Cardiac fibroblast (primary cell): ENCODE data around the gene P2RX5.

Experiments used
- DNase-seq, 2 donors: peaks; one replicate each; pipeline versions ENCODE4 v3.0.0 to v3.0.0-alpha.2; 2010; ENCODE audit warnings: low read depth in 2 of 2
- H3K4me3 ChIP-seq, 2 donors: replicated peaks in 1 of 2; 1 replicate in 1 of 2; 2 replicates in 1 of 2; pipeline ENCODE4 v1.5.1; 2011; ENCODE audit warnings: low read depth in 2 of 2, low read length in 2 of 2, mild to moderate bottlenecking in 2 of 2, moderate library complexity in 1 of 2
- TF ChIP-seq, protein P1 (sequence below): IDR thresholded peaks from one replicate; pipeline ENCODE4 v1.5.1; 2011; ENCODE audit warnings: low read depth, mild to moderate bottlenecking, low read length, inconsistent platforms

P2RX5 gene

GRCh38 chr17:3697103-3697476 lies 1.1 kb upstream of the P2RX5 start:
- TF ChIP-seq, protein P1, sequence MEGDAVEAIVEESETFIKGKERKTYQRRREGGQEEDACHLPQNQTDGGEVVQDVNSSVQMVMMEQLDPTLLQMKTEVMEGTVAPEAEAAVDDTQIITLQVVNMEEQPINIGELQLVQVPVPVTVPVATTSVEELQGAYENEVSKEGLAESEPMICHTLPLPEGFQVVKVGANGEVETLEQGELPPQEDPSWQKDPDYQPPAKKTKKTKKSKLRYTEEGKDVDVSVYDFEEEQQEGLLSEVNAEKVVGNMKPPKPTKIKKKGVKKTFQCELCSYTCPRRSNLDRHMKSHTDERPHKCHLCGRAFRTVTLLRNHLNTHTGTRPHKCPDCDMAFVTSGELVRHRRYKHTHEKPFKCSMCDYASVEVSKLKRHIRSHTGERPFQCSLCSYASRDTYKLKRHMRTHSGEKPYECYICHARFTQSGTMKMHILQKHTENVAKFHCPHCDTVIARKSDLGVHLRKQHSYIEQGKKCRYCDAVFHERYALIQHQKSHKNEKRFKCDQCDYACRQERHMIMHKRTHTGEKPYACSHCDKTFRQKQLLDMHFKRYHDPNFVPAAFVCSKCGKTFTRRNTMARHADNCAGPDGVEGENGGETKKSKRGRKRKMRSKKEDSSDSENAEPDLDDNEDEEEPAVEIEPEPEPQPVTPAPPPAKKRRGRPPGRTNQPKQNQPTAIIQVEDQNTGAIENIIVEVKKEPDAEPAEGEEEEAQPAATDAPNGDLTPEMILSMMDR: no peak
- no peak for DNase-seq
- H3K4me3 ChIP-seq: no peak overlapping the region

- TF ChIP-seq, protein P1: no peak
- H3K4me3 ChIP-seq: peak overlapping the region; percentile 58
- DNase-seq: peak in 1 of 2 donors; percentile 14
These were observed 729 bp downstream of the P2RX5 start for GRCh38 chr17:3695129-3695722.

DNA sequence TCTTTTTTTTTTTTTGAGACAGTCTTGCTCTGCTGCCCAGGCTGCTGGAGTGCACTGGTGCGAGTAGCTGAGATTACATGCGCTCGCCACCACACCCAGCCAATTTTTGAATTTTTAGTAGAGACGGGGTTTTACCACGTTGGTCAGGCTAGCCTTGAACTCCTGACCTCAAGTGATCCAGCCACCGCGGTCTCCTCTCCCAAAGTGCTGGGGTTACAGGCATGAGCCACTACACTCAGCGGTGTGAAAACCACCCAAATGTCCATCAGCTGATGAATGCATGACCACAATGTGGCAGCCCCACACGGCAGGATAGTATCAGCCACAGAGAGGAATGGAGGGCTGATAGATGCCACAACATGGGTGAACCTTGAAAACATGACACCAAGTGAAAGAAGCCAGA lies 2.1 kb downstream of the P2RX5 start:
- H3K4me3 ChIP-seq: no peak overlapping the region
- TF ChIP-seq, protein P1: no peak
- DNase-seq: no peak

- H3K4me3 ChIP-seq: no peak overlapping the region
- TF ChIP-seq, protein P1: no peak
- DNase-seq: no peak
These were observed 2.8 kb downstream of the P2RX5 start for GRCh38 chr17:3693141-3693540.

DNA sequence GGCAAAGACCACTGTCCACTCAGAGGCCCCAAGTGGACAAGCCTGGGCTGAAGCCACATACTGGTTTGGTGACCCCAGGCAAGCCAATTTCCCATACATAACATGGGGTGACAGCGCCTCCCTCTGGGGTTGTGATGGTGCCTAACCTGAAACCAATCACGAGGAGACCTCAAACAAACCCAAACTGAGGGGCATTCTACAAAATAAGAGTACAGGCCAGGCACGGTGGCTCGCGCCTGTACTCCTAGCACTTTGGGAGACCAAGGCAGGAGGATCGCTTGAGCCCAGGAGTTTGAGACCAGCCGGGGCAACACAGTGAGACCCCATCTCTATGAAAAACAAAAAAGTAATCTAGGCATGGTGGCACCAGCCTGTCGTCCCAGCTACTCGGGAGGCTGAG lies 3.6 kb downstream of the P2RX5 start:
- TF ChIP-seq, protein P1: no peak
- DNase-seq: no peak
- no peak overlapping the region for H3K4me3 ChIP-seq

DNA sequence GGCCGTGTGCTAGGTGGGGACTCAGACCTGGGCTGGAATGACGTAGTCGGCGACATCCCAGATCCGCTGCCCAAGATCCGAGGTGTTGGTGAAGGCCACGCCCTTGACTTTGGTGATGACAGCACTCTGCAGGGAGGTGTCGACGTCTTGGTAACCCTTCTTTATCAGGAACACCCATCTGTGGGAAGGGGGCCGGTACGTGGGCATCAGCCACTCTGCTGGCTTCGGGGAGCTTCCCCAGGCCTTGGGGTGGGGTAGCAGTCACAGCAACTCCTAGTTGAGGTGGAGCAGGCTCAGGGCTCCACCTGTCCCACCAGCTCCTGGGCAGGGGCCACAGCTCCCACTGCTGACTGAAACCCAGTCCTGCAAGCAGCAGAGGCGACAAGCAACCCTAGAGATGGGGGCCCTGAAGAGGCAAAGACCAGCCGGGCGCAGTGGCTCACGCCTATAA lies 4.3 kb downstream of the P2RX5 start:
- TF ChIP-seq, protein P1: peak; percentile 10
- no peak for DNase-seq
- H3K4me3 ChIP-seq: no peak overlapping the region

DNA sequence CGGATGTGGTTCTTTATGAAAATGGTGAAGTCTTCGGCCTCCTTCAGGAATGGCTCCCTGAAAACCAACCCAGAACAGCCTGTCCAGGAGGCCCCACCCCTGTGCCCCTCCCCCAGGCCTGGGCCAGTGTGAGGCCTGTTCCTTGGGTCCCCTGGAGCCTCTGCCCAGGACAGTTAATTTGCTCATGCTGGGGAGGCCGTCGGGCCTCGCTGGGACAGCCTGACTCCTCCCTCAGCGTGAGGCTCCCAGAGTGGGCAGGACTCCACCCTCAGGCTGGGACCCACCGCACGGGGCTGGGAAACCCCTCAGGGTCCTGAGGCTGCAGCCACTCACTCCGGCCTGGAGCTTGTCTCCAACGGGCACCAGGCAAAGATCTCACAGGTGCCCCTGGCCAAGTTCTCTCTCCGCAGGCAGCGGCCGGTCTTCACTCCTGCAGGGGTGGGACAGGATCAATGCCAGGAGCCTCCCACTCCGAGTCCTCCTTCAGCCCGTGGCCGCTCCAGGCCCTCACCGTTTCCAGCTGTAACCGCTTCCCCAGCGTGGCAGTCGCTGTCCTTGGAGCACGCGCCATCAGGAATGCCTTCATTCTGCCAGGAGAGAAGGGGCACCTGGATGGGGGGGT lies 5.8 kb downstream of the P2RX5 start:
- TF ChIP-seq, protein P1: no peak
- no peak overlapping the region for H3K4me3 ChIP-seq
- DNase-seq: no peak
